Sigmoid colon (tissue), 4 donors: ENCODE data around the gene TMC2.

Experiments used
- POLR2A ChIP-seq, 2 donors: fragments of 450-650 bp; IDR thresholded peaks; one replicate each; pipeline ENCODE4 v1.6.1; 2016; ENCODE audit warnings: antibody characterized with exemption in 2 of 2, mild to moderate bottlenecking in 2 of 2, moderate library complexity in 2 of 2
- POLR2AphosphoS5 ChIP-seq, 4 donors: sonication (generic); formaldehyde crosslinking; IDR thresholded peaks; one replicate each; pipeline ENCODE4 v1.6.1; 2017; ENCODE audit warnings: antibody characterized with exemption in 4 of 4
- TF ChIP-seq, protein P1 (sequence below), 4 experiments: fragments of 450-650 bp in 3 of 4; fragments of 200-600 bp in 1 of 4; IDR thresholded peaks; one replicate each; pipeline ENCODE4 v1.5.1; 2016 to 2019; ENCODE audit warnings: antibody characterized with exemption in 4 of 4, mild to moderate bottlenecking in 3 of 4, moderate library complexity in 2 of 4

DNA sequence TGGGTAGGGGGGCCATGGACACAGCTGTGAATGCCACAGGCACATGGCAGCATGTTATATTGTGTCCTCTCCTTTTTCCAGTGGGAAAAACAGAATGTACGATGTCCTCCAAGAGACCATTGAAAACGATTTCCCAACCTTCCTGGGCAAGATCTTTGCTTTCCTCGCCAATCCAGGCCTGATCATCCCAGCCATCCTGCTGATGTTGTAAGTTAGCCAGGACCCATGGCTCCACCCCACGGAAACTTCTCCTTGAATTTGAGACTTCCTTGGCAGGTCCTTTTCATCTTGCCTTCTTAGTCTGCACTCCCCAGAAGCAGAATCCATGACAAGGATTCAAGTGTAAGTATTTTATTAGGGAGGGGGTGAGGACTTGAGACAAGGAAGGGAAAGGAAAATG is 87.8 kb downstream of the TMC2 start:
- TF ChIP-seq, protein P1, sequence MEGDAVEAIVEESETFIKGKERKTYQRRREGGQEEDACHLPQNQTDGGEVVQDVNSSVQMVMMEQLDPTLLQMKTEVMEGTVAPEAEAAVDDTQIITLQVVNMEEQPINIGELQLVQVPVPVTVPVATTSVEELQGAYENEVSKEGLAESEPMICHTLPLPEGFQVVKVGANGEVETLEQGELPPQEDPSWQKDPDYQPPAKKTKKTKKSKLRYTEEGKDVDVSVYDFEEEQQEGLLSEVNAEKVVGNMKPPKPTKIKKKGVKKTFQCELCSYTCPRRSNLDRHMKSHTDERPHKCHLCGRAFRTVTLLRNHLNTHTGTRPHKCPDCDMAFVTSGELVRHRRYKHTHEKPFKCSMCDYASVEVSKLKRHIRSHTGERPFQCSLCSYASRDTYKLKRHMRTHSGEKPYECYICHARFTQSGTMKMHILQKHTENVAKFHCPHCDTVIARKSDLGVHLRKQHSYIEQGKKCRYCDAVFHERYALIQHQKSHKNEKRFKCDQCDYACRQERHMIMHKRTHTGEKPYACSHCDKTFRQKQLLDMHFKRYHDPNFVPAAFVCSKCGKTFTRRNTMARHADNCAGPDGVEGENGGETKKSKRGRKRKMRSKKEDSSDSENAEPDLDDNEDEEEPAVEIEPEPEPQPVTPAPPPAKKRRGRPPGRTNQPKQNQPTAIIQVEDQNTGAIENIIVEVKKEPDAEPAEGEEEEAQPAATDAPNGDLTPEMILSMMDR (IDR thresholded peaks at IDR 0.05), result no peak
- no peak for TF ChIP-seq POLR2A (IDR thresholded peaks at IDR 0.05)
- no peak for TF ChIP-seq POLR2AphosphoS5 (IDR thresholded peaks at IDR 0.05)
